ENCODE data around the gene MGME1. TPM values are rescaled to one million over a fixed set of nuclear protein-coding genes. Genes with fewer than 3 reads are reported as not detected.
A peak's percentile ranks its signal among the peaks of the same experiment; 100 is the strongest.

MGME1 gene
- total RNA-seq, 3 donors from 2014 or later: 10.9 to 25.9 (median 22.3) TPM

- DNase-seq (no peak), ATAC-seq (no peak)
- no peak overlapping the region for H3K4me3 ChIP-seq
- H3K9me3 ChIP-seq: no peaks in the 10 kb centered on the region
- TF ChIP-seq CTCF (IDR thresholded peaks at IDR 0.05): no peak
- no peaks in the 10 kb centered on the region for H3K36me3 ChIP-seq (ENCODE audit: low read depth)
- no peaks in the 10 kb centered on the region for H3K4me1 ChIP-seq (ENCODE audit: low read depth)
- intact Hi-C loops (cut with DNase I, micrococcal nuclease): loop anchor here in 1 of 2 donors (10.0 kb wide), 1 partner anchor 495 kb away; no protein-coding TSS in a partner anchor
Measured at GRCh38 chr20:17999566-17999965, 30.7 kb downstream of the MGME1 start.

GRCh38 chr20:18001131-18001921, 32.5 kb downstream of the MGME1 start:
- Histone ChIP-seq H3K9me3 (no peaks in the 10 kb centered on the region), H3K4me1 (ENCODE audit: low read depth) (no peaks in the 10 kb centered on the region), H3K4me3 (no peak overlapping the region), H3K36me3 (ENCODE audit: low read depth) (no peaks in the 10 kb centered on the region)
- no peak for TF ChIP-seq CTCF (IDR thresholded peaks at IDR 0.05)
- intact Hi-C loops (cut with DNase I, micrococcal nuclease): no loop called here
- no peak for DNase-seq
- ATAC-seq: peak; percentile 39

DNA sequence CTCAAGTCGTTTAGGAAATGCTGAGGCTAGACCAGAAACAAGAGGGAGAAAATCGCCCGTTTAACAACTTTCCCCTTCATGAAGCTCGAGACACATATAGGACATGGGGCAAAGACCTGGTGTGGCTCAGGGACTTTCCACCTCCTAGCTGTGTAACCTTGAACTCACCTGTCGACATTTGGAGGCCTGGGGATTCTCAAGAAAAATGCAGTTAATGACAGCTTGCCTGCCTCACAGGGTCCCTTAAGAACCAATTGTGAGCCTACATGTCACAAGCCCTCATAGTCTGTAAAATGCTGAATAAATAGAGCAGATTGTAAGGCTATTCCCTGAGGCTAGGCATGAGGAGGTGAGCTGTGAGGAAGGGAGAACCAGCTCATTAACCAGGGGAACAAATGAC, 35.1 kb downstream of the MGME1 start:
- no peaks in the 10 kb centered on the region for H3K36me3 ChIP-seq (ENCODE audit: low read depth)
- no peaks in the 10 kb centered on the region for H3K4me1 ChIP-seq (ENCODE audit: low read depth)
- ATAC-seq: peak; percentile 23
- no peaks in the 10 kb centered on the region for H3K9me3 ChIP-seq
- H3K4me3 ChIP-seq: no peak overlapping the region
- intact Hi-C loops (cut with DNase I, micrococcal nuclease): no loop called here
- no peak for DNase-seq
- no peak for TF ChIP-seq CTCF (IDR thresholded peaks at IDR 0.05)

DNA sequence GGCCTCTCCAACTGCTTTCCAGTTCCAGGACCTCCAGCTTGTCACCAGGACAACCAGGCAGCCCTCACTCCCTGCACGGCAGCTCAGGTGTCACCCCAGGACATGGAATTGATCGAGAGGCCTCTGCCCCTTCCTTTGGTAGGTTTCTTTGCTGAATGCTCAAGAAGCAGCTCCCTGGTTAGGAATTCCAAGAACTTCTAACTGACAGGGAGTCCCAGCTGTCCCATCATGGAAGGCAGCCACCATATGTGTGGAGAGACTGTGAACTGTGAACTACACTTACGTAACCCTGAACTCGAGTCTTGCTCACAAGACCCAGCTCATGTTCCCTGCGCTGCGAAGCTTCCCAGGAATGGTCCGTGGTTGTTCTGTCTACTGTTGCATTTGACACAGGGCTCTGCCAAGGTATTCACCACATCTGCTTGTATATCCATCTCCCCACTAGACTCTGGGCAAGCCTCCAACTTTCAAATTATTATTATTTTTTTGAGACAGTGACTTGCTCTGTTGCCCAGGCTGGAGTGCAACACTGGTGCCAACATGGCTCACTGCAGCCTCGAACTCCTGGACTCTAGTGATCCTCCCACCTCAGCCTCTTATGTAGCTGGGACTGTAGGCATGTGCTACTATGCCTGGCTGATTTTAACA, 35.7 kb downstream of the MGME1 start:
- no peak for ATAC-seq

More for the DNA sequence above, 35.7 kb downstream of the MGME1 start:
- Histone ChIP-seq H3K9me3 (no peaks in the 10 kb centered on the region), H3K4me3 (no peak overlapping the region), H3K4me1 (ENCODE audit: low read depth) (no peaks in the 10 kb centered on the region), H3K36me3 (ENCODE audit: low read depth) (no peaks in the 10 kb centered on the region)
- intact Hi-C loops (cut with DNase I, micrococcal nuclease): no loop called here
- no peak for TF ChIP-seq CTCF (IDR thresholded peaks at IDR 0.05)
- DNase-seq: no peak

Measured in mucosa of descending colon (tissue), 3 donors.